Hematopoietic multipotent progenitor cell treated with erythropoietin and hydrocortisone succinate and interleukin-3 and kit ligand, for 8 days (in vitro differentiated cells): ENCODE measurements around the gene ADARB2.
"Not testable (repeated sequence)": the region's sequence is repeated elsewhere in the genome, so short reads cannot be mapped to it uniquely, and the experiment has no call there.

Experiments used
- DNase-seq: peaks from one replicate; pipeline ENCODE4 v3.0.0-alpha.2; 2015

Gene ADARB2

DNA sequence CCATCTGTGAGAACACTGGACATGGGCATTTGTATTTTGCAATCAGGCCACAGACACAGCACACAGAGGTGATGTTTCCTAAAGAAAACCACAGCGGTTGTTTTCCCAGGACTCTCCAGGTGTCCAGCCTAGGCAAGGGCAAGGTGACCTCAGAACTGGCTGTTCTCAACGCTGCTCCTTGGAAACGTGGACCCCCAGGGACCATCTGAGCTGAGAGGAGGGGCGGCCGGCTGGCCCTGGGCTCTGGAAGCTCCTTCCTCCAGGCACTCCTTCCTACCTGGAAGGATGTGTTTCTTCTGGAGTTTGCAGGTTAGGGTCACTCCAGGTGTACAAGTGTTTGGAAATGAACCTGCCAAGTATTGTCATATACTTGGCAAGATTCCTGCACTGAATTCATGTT is 103.1 kb downstream of the ADARB2 start:
- no peak for DNase-seq

DNA sequence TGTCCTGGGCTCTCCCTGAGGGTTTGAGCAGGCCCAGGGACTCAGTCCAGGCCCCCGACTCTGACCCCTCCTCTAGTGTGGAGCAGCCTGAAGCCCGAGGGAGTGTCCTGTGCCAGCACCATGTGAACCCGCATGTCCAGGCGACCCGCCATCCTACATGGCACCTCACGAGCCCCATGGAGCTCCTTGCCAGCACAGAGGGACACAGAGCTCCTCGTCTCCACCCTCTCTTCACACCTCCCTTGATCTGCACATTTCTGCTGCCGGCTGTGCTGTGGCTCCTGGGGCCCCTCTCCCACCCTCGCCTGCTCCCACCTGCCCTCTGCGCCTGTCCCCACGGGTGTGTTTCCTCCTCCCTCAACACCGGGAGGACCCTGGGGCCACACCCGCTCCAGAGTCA is 103.5 kb downstream of the ADARB2 start:
- DNase-seq: no peak

DNA sequence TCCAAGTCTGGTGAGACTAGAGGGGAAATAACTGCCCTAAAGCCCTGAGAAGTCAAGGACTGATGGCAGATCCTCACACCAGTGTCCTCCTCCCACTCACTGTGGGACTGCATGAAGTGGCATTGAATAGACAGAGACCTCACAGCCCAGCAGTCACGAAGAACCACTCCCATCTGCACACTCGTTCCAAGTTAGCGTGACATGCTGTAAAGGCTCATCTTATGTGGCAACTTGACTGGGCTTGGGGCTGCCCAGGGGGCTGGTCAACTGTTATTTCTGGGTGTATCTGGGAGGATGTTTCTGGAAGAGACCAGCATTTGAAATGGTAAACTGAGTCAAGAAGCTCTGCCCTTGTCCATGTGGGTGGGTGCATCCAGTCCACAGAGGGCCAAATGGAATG is 104.7 kb downstream of the ADARB2 start:
- no peak for DNase-seq

DNA sequence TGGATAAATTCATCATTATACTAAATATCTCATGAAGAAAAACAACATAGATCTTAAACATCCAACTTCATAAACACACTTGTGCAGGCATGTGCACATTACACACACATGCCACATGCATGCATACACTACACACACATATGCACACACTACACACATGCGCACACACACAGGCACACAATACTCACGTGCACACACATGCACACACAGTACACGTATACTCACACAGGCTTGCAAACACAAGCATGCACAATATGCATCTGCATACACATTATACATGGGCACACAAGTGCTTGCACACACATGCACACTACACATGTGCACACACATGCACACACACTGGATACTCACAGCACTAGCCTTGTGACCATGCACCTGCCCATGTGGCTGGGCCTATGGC is 105.2 kb downstream of the ADARB2 start:
- no peak for DNase-seq

DNA sequence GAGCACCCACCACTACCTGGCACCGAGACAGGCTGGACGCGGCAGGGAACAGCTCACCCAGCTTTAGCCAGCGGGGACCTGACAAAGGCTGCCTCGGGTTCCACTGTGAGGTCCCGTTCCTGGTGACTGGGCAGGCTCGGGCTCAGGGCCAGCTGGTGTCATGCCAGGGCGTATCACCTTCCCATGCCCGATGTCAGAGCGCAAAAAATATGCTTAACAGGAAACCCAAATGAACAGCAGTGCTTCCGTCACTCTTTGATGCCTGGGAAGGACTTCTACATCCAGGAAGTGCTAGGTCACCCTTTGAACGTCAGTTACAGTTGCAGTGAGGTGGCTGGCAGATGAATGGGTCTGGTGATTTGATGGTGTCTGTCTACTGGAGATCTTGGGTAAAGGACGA is 106.0 kb downstream of the ADARB2 start:
- DNase-seq: peak; percentile 12

DNA sequence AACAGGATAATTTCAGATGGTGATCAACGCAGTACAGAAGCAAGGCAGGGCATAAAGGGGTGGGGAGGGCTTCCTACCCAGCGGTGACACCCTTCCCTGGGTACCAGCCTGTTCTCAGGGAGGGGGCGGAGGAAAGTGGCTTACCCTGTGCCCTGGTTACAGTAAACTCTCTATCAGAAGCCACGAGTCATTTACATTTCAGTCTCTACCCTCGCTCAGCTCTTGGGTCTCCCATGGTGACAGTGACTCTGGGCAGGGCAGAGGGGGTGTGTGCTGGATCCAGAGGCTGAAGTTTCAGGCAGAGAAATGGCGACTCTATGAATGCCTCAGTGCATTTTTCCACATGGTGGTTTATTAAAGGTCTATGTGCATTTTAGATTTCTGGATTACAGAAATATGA is 107.0 kb downstream of the ADARB2 start:
- DNase-seq: no peak

DNA sequence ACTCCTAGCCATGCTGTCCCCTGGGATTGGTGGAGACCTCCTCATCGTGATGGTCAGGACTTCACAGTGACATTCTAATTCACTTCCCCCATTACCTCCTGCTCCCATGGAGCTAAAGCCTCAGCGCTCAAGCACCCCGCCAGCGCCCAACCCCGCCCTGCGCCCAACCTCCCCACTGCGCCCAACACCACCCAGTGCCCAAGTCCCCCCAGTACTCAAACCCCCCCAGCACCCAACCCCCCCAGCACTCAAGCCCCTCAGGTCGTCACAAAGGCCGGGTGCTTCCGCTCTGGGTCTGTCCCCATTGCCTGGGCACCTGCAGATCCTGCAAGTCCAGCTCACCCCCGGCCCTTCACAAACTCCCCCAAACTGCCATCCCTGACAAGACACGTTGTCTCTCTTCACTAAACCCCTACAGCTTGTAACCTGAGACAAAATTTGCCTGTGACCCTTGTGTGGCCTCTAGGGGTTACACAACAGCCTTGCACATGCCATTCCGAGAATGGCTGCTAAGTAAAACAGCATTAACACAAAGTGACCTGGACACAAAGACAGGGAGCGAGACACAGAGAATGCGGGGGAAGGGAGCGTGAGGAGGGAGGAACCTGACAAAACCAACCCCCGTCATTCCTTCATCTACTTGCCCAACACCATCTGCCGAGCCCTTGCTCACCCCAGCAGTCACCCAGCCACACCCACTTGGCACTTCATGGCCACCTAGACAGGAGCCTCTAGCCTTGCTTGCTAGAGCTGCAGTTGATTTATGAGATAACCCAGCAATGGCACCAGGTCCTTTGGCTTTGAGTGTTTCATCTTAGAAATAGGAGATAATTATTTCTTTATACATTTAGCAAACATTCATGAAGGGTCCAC is 107.8 kb downstream of the ADARB2 start:
- DNase-seq: peak; percentile 5

DNA sequence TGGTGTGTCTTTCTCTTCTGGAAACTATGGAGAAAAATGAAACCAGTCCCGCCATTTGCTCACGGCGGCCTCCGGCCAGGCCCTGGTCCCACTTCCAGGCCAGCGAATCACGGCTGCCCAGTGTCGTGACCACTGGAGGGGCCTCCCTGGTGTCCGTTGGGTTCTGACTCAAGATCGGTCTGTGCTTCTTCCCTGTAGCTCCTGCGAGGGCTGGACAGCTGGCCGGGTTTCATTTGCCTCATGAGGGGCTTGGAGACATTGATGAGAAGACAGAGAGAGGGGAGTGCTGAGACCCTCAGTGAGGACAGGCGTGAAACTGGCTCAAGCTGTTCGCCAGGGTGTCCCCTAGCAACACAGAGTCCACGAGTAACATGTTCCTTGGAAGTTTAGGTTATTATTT is 108.6 kb downstream of the ADARB2 start:
- DNase-seq: no peak

DNA sequence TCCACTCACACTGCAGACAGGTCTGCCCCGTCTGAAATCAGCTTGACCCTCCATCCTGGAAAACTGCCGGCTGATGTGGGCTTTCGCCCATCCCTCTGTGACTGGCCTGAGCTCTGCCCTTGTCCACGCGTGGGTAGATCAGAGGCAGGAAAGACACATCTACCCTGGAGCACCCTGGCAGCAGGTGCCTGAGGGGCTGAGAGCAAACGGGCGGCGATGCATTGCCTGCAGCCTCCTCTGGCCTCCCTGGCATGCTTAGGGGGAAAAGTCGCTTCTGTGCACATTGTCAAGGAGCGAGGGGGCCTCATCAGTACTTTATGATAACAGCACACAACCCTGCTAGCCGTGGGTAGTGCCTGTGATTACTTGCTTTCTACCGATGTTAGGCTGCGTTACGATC is 109.4 kb downstream of the ADARB2 start:
- no peak for DNase-seq

DNA sequence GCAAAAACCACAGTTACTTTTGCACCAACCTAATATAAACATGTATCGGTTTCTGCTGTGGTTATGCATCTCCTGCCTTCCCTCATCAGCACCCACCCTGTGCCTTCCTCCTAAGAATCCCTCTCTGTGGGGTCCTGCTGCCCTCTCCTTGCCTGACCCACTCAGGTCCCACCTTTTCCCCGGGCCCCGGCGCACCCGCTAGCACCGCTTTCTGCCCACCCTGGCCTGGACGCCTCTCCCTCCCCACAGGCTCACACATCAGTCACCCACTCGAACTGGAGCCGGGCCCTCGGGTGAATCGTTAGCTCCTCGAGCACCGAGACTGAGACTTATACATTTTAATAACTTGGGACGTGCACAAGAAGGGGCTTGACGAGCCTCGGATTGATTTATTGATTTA is 110.5 kb downstream of the ADARB2 start:
- no peak for DNase-seq

DNA sequence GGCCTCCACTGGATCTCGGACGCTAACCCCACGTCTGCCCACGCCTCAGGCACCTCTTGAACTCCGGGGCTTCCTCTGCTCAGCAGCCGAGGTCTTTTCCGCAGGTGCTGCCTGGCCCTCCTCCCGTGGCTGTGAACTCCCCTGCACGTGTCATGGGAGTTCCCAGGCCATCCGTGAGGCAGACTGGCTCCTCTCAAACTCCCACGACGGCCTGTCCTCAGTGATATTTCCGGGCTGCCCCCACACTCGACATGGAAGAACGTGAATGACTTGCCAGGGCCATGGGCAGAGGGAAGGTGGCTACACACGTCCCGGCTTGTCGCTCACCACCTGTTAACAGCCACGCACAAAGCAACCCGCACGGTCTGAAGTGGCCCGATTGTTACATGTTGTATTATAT is 110.9 kb downstream of the ADARB2 start:
- no peak for DNase-seq

DNA sequence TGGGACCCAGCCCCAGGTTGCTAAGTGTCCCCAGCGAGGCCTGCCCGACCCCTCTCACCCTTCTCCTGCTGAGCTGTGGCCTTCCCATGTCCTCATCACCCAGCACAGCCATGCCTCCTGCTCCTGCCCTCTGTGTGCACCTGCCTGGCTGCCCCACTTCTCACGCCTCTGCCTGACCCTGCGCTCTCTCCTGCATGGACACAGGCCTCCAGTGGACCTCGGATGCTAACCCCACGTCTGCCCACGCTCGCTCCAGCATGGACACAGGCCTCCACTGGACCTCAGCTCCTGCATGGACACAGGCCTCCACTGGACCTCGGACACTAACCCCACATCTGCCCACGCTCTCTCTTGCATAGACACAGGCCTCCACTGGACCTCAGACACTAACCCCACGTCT is 111.6 kb downstream of the ADARB2 start:
- DNase-seq: no peak

DNA sequence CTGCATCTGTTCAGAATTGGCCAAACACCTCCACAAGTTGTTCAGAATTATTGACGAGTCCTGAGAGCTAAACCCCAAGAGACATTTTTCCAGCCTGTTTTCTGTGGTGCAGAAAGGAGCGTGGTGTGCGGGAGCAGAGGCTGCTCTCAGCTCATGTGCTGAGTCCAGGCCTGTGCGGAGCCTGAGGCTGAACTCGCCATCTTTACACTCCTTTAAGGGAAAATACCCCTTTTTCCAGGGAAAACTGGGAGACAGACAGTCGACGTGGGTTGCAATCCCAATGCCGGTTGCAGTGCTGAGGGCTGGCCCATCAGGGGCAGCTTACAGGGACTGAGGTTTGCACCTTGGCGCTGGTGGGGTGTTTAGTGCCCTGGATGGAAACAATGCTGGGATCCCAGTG is 112.2 kb downstream of the ADARB2 start:
- DNase-seq: no peak

DNA sequence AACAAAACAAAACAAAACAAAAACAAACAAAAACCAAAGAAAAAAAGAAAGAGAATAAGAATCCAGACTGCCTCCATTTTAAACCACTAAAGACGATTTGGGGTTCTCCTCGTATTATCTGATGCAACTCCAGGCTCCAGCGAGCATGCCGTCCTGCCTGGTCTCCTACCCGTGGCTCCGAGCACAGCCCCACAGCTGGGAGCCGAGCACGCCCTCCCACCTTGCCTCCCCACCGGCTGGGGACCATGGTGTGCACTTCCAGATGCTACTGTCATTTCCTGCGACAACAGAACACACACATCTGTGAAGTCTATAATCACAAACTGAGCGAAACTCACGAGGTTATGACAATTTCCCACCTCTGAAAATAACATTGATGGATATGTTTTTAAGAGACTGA is 113.1 kb downstream of the ADARB2 start:
- DNase-seq: no peak

DNA sequence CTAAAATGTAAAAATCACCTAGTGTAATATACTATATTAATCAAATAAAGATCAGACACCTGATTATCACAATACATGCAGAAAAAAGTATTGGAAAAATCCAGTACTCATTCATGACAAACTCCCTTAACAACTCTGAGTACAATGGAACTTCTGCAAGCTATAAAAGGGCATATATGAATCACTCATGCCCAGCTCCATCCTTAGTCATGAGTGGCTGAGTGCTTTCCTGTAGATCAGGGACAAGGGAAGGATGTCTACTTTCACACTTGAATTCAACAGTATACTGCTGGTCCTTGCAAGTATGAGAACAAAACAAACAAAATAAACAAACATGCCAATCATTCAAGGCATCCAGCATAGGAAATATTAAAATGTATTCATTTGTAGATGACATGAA is 116.5 kb downstream of the ADARB2 start:
- DNase-seq: no peak

DNA sequence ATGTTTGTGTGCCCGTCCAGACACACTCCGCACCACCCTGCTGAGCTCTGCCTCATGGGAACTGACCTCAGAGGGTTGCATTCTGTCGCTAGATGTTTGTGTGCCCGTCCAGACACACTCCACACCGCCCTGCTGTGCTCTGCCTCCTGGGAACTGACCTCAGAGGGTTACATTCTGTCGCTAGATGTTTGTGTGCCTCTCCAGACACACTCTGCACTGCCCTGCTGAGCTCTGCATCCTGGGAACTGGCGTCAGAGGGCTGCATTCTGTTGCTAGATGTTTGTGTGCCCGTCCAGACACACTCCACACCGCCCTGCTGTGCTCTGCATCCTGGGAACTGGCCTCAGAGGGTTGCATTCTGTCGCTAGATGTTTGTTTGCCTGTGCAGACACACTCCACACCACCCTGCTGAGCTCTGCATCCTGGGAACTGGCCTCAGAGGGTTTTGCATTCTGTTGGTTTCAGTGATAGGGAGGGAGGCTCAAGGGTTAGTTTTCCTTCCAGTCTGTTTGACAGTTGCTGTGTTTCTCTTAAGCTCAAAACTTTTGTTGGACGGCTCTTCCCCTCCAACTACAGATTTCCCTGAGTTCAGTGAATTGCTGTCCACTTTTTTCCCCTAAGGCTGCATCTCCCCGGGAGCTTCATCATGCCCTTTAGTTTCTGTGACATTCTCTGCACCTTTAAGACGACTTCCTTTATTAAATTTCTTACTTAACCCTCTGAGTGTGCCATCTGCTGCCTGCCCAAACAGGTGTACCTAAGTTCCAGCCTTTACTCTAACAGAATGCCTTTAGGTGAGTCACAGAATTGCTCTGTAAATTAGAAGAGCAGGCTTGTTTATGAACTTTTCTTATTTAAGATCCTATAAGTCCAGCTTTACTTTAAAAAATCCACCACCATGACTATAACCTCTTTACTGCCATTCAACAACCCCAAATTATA is 119.7 kb downstream of the ADARB2 start:
- DNase-seq: not testable (repeated sequence)

DNA sequence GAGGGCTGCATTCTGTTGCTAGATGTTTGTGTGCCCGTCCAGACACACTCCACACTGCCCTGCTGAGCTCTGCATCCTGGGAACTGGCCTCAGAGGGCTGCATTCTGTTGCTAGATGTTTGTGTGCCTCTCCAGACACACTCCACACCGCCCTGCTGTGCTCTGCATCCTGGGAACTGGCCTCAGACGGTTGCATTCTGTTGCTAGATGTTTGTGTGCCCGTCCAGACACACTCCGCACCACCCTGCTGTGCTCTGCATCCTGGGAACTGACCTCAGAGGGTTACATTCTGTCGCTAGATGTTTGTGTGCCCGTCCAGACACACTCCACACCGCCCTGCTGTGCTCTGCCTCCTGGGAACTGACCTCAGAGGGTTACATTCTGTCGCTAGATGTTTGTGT is 120.6 kb downstream of the ADARB2 start:
- DNase-seq: not testable (repeated sequence)

DNA sequence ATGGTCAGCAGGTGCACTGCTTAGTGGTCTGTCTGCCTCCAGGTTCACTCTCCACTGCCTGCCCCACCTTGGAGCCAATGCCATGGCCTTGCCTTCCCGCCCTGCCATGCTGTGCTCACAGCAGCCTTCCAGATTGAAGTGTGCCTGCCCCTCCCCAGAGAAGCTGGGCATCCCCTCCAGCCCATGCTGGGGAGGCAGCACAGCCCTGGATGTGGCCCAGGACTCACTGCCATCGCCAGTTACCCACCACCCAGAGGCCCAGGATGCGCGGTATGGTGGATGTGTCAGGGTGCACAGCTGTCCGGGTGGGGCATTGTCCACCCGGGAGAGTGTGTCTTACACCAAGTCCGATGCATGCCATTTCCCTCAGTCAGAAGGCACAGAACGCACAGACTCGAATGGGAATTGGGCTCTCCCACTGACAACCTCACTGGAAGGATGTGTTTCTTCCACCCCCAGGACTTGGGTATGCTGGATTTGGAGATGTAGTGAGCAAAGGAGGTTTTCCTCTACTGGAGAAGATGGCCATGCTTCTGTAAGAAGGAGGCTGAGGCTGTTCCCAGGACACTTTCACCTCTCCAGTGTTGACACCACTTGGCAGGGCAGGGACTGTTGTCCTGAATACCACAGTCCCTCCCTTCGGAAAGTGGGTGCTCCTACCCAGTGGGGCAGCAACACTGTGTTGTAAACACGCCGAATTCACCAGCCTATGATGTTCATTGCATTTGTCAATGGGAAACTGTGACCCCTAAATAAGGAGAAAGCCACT is 122.0 kb downstream of the ADARB2 start:
- no peak for DNase-seq

DNA sequence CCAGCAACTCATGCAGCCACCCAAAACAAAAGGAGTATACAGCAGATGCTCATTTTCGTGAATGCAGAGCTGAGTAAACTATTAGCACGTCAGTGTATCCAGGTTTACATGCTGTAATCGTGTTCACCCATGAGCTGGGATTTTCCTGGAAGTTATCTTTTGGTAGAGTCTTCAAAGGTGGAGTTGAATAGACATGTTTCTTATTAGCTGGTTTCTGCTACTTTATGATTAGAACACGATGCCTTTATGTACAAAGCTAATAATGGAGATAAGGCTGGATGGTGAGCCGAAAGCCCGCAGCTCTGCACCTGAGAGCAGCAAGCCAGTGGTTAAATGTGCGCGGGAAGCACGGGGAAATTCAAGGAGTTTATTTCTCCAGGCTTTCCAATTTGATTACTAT is 123.8 kb downstream of the ADARB2 start:
- DNase-seq: peak; percentile 78

DNA sequence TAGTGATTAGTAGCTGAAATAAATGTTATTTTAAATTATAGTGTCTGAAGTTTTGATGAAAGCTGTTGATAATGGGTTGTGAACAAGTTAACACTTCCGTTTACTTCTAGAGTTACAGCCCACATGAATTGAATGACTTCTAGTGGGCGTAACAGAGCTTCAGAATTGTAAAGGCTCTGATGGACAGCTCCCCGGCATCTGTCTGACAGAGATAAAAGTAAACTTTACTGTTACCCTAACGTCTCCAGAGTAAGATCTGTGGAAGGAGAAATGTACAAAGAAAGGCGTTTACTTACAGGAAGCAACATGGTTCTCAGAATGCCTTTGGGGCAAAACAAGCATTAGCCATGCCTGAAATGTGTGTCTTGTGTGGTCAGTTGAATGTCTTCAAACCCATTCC is 124.4 kb downstream of the ADARB2 start:
- DNase-seq: peak; percentile 93

DNA sequence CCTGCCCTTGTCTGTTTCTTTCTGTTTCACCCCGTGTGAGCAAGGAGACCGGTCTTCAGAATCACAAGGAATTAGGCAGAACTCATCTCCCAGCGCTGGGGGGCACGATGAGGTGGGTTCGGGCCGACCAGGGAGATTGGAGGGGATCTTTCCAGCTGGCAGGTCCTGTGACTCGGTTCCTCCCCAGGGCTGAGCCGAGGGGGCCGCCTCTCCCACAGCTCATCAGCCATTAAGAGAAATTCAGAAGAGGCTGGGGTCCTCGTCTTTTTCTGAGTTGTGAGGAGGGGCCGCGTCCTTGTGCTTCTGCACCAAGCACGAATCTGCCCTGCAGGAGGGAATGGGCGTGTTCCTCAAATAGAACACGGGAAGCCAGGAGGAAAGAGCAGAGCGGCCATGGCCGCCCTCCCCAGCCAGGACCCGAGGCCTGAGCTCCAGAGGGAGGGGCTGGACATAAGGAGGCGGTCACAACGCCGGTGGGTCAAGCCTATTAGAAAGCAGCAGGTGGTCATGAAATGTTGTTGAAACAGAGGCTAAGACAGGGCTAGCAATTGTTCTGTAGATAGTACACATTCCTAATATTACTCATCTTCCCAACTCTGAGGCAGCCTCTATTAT is 125.3 kb downstream of the ADARB2 start:
- no peak for DNase-seq

DNA sequence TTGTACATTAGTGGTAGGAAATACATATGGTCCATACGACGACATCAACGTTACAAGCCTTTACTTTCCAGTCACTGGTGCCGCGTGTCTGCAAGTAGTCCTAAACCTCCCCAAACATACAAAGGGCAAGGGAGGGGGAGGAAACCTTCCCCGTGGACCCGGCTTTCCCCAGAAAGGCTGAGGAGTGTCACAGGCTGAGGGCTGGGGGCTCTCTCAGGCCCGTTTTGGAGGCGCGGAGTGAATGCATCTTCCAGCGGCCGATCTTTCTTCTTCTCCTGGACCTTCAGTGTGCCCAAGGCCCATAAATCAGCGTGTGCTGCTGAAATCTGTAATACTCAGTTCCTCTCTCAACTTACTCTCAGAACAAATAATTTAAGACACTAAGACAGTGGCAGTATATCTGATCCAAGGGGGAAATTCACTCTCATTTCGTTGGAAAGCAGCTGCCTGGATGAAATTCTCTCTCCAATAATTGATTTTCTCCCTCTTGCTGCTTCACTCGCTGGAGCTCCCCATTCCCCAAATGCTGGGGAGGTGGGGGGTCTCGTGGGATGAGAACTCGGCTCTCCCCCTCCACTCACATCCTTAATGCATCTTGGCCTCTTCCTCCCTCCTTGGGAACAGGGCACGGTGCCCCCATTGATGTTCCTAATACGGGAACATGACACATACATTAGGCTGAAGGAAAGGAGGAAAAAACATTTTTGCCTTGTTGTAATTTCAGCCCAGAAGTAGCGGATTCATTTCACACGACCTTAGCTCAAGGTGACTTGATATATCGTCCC is 126.1 kb downstream of the ADARB2 start:
- DNase-seq: no peak
